22Rv1 (cell line): ENCODE results near the gene TAL2.
A peak's percentile ranks its signal among the peaks of the same experiment; 100 is the strongest.

Source experiments
- H3K27ac ChIP-seq: fragments of 450-650 bp; 2 replicates; pipeline ENCODE4 v1.5.1; 2017
- CTCF ChIP-seq: fragments of 450-650 bp; IDR thresholded peaks from 2 replicates; pipeline ENCODE4 v1.5.1; 2017; ENCODE audit warnings: mild to moderate bottlenecking
- ZFX ChIP-seq: fragments of 450-650 bp; IDR thresholded peaks from 2 replicates; pipeline ENCODE4 v1.6.1; 2017; ENCODE audit warnings: antibody characterized with exemption, borderline replicate concordance

The TAL2 gene

GRCh38 chr9:105672711-105673234 is 10.5 kb downstream of the TAL2 start:
- TF ChIP-seq CTCF: no peak
- TF ChIP-seq ZFX: no peak
- peak overlapping the region; percentile 54 for H3K27ac ChIP-seq

GRCh38 chr9:105673850-105674387 is 11.7 kb downstream of the TAL2 start:
- TF ChIP-seq ZFX (no peak), CTCF (no peak)
- 0 out of 2 replicates have a peak overlapping the region, but pooled peaks have one; percentile 54 for H3K27ac ChIP-seq

GRCh38 chr9:105676351-105676923 is 14.2 kb downstream of the TAL2 start:
- TF ChIP-seq ZFX (no peak), CTCF (no peak)
- H3K27ac ChIP-seq: no peak overlapping the region

- no peak overlapping the region for H3K27ac ChIP-seq
- TF ChIP-seq CTCF: no peak
- no peak for TF ChIP-seq ZFX
These were observed 15.9 kb downstream of the TAL2 start for GRCh38 chr9:105678163-105678562.

- H3K27ac ChIP-seq: no peak overlapping the region
- TF ChIP-seq ZFX (no peak), CTCF (no peak)
These were observed 16.5 kb downstream of the TAL2 start for GRCh38 chr9:105678781-105679180.

GRCh38 chr9:105679257-105680022 is 17.2 kb downstream of the TAL2 start:
- no peak overlapping the region for H3K27ac ChIP-seq
- TF ChIP-seq ZFX: no peak
- TF ChIP-seq CTCF: no peak

GRCh38 chr9:105681313-105681712 is 19.1 kb downstream of the TAL2 start:
- no peak for TF ChIP-seq CTCF
- TF ChIP-seq ZFX: no peak
- no peak overlapping the region for H3K27ac ChIP-seq
